ENCODE results near the gene VPS37C.

VPS37C gene

GRCh38 chr11:61123775-61124571 lies 37.3 kb downstream of the VPS37C start:
- TF ChIP-seq CTCF (IDR thresholded peaks at IDR 0.05) = no peak
- TF ChIP-seq ZFX (IDR thresholded peaks at IDR 0.05; ENCODE audit: borderline replicate concordance) = no peak
- no peak overlapping the region for H3K27ac ChIP-seq

GRCh38 chr11:61122761-61123160 lies 38.5 kb downstream of the VPS37C start:
- no peak overlapping the region for H3K27ac ChIP-seq
- TF ChIP-seq ZFX (IDR thresholded peaks at IDR 0.05; ENCODE audit: borderline replicate concordance) (no peak), CTCF (IDR thresholded peaks at IDR 0.05) (no peak)

GRCh38 chr11:61121917-61122316 lies 39.3 kb downstream of the VPS37C start:
- H3K27ac ChIP-seq = no peak overlapping the region
- TF ChIP-seq CTCF (IDR thresholded peaks at IDR 0.05) (no peak), ZFX (IDR thresholded peaks at IDR 0.05; ENCODE audit: borderline replicate concordance) (no peak)

- no peak overlapping the region for H3K27ac ChIP-seq
- TF ChIP-seq ZFX (IDR thresholded peaks at IDR 0.05; ENCODE audit: borderline replicate concordance) (no peak), CTCF (IDR thresholded peaks at IDR 0.05) (no peak)
Measured at GRCh38 chr11:61121192-61121831, 39.9 kb downstream of the VPS37C start.

GRCh38 chr11:61120706-61121191 lies 40.5 kb downstream of the VPS37C start:
- no peak overlapping the region for H3K27ac ChIP-seq
- TF ChIP-seq ZFX (IDR thresholded peaks at IDR 0.05; ENCODE audit: borderline replicate concordance) = no peak
- no peak for TF ChIP-seq CTCF (IDR thresholded peaks at IDR 0.05)

- H3K27ac ChIP-seq = no peak overlapping the region
- TF ChIP-seq ZFX (IDR thresholded peaks at IDR 0.05; ENCODE audit: borderline replicate concordance) (no peak), CTCF (IDR thresholded peaks at IDR 0.05) (no peak)
Measured at GRCh38 chr11:61120099-61120705, 41.0 kb downstream of the VPS37C start.

Measured in 22Rv1 (cell line).